Activated CD4-positive, CD25-positive, alpha-beta regulatory T cell (primary cell): ENCODE measurements around the gene GBF1.
A peak's percentile ranks its signal among the peaks of the same experiment; 100 is the strongest.

Experiments
- DNase-seq, 4 experiments: peaks; one replicate each; lab custom pipeline; 2025; lab: John Stamatoyannopoulos, UW

Gene GBF1

DNA sequence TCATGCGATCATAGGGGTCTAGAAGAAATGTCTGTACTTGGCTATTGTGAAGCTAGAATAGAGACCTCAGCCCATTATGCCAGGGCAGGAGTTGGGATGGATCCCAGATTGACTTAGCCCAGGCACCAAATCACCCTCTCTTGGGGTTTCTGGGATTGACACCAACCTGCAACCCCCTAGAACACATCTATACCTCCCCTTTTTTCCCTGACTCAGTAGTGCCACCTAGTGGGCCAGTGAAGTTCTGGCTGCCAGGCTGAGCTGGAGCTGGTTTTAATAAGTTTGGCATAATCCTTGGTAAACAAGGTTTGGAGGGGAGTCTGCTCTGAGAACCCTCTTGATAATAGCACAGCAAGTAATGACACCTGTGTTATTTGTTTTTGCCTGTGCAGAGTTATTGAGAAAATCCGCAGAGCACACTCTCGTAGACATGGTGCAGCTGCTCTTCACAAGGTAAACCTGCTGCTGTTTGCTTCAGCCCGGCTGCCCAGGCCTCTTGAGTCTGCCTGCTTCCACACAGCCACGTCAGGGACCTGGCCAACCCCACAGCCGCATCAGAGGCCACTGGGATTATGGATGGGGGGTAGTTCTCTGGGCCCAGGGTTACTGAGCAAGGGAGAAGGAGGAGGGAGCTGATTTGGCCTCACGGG lies 106.9 kb downstream of the GBF1 start:
- peak; percentile 47 to 57 (median 52) for DNase-seq

DNA sequence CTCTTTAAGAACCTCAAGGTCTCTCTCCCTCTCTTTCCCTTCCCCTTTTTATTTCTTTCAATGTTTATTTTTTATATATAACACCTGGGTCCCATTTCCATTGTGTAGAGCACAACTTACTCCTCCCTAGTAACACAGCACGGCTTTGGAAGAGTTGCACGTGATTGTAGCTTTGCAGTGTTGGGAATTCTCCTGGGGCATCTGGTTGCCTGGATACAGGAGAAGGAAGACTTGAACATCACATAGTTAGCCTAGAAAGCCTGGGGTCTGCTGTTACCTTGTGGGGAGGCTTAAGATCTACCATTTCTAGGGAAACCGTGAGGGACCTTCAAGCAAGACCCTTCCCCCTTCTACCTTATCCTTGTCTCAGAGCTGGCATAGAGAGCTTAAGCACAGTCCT lies 109.1 kb downstream of the GBF1 start:
- no peak for DNase-seq

- DNase-seq: no peak
Measured at GRCh38 chr10:102358712-102359382, 113.5 kb downstream of the GBF1 start.

GRCh38 chr10:102367441-102367840 lies 122.1 kb downstream of the GBF1 start:
- no peak for DNase-seq

DNA sequence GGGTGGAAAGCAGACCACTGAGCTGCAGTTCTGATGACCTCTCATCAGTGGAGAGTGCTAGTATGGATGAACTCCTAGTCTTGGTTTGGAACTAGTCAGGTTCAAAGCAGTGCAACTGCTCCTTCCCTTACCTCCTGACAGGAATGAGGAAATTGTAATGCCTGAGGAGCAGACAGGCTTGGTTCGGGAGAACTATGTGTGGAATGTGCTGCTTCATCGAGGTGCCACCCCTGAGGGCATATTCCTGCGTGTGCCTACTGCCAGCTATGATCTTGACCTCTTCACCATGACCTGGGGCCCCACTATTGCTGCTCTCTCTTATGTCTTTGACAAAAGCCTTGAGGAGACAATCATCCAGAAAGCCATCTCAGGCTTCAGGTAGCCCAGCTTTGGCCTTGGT lies 122.7 kb downstream of the GBF1 start:
- no peak for DNase-seq

DNA sequence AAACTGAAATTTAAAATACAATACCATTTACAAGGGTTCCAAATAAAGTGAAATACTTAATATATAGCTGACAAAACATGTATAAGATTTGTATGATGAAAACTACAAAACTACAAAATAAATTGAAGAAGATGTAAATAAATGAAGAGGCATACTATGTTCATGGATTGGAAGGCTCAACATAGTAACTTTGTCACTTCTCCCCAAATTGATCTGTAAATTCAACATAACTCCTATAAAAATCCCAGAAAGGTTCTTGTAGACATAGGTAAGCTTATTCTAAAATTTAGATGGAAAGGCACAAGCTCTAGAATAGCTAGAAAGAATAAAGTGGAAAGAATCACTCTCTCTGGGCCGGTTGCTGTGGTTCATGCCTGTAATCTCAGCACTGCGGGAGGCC lies 126.0 kb downstream of the GBF1 start:
- no peak for DNase-seq

- no peak for DNase-seq
Measured at GRCh38 chr10:102375250-102375649, 129.9 kb downstream of the GBF1 start.

DNA sequence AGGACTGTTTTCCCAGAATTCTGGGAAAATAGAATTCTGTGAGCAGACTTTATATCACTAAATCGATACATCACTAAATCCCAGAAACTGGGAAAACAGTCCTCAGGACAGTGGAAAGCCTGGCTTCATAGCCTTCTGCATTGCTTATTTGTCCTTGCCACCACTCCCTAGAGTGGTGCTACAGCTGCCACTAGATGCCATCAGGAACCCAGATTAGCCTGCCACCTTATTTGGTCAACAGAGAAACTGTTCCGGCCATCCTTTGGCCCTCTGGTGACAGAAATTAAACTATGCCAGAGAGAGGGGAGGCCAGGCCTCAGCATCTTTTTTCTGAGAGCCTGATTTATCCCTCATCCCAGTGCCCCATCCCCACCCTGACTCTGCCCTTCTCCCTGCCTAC lies 130.5 kb downstream of the GBF1 start:
- DNase-seq: no peak

GRCh38 chr10:102376901-102377300 lies 131.6 kb downstream of the GBF1 start:
- DNase-seq: no peak

- DNase-seq: no peak
Measured at GRCh38 chr10:102379383-102379782, 134.1 kb downstream of the GBF1 start.

GRCh38 chr10:102381983-102382382 lies 136.7 kb downstream of the GBF1 start:
- DNase-seq: no peak

DNA sequence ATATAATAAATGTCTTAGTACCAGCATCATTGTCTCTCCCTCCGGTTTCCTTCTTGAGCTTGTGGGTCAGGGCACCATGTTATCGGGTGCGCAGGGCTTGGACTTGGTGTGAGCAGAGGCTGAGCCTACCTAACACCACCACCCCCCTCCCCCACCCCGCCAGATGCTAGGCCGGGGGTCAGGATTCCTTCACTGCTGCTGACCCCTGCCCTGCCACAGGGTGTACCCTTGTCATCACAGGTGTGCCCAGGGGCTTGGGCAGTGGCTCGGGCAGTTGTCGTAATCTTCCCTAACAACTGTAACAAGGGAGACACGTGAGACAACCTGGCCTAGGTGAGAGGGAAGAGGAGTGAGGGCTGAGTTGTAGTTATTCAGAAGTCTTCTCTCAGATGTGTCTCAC lies 137.5 kb downstream of the GBF1 start:
- DNase-seq: no peak

- DNase-seq: no peak
Measured at GRCh38 chr10:102384053-102384452, 138.7 kb downstream of the GBF1 start.

DNA sequence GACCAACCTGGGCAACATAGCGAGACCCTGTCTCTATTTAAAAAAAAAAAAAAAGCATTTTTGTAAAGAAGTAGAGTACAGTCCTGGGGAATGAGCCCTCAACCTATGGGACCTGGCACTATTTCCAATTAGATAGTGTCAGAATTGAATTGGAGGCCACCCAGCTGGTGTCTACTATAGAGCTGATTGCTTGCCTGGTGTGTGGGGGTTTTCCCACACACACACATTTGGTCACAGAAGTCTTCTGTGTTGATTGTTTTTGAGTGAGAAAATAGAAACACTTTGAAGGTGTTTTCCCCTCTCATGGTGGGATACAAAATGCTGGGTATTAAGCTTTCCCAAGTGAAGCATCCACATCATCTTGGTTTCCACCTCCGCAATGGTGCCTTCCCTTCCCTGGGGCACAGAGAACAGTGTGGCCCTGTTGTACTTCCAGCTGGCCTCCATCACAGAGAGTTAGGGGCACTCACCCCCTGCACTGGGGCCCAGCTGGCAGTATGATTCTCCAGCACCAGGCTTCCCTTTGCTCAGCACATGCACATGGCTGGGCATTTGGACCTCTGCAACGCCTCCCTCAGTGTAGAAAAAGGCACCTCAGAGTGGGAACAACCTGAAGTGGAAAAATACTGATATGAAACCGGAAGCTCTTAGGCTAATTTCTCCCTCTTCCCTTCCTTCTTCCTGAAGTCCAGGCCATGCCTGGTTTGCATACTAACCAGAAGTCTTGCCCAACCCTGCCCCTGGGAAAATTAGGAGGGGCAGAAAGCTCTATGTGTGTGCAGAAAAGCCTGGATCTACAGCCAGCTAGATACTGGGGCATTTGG lies 139.5 kb downstream of the GBF1 start:
- DNase-seq: no peak

GRCh38 chr10:102389894-102390293 lies 144.6 kb downstream of the GBF1 start:
- DNase-seq: no peak

DNA sequence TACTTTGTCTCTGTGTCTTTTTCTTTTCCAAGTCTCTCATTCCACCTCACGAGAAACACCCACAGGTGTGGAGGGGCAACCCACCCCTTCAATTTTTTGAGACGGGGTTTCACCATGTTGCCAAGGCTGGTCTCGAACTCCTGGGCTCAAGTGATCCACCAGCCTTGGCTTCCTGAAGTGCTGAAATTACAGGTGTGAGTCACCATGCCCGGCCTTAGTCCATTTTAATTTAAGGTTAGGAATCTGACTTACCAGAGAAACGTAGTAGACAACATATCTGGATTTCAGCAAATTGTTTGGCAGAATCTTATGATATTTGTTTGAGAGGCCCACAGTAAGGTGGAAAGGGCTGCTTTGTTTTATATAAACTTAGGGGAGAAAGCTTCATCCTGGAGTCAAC lies 147.0 kb downstream of the GBF1 start:
- no peak for DNase-seq

DNA sequence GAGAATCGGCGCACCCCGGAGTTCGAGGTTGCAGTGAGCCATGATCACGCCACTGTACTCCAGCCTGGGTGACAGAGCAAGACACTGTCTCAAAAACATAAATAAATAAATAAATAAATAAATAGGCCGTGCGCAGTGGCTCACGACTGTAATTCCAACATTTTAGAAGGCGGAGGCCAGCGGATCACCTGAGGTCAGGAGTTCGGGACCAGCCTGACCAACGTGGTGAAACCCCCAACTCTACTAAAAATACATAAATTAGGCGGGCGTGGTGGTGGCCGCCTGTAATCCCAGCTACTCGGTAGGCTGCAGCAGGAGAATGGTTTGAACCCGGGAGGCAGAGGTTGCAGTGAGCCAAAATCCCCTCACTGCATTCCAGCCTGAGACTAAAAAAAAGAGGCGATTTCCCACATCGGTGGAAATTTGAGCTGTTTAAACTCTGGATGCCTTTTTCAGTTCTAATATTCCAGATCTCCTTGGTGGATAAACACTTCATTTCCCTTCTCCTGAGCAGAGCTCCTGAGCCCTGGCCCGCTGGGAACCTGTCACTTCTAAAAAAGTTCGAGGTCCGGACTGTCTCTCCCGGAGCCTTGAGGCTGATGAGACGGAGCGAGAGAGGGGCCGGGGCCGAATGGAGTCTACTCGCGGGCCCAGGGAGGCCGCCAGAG lies 148.2 kb downstream of the GBF1 start:
- DNase-seq: no peak

DNA sequence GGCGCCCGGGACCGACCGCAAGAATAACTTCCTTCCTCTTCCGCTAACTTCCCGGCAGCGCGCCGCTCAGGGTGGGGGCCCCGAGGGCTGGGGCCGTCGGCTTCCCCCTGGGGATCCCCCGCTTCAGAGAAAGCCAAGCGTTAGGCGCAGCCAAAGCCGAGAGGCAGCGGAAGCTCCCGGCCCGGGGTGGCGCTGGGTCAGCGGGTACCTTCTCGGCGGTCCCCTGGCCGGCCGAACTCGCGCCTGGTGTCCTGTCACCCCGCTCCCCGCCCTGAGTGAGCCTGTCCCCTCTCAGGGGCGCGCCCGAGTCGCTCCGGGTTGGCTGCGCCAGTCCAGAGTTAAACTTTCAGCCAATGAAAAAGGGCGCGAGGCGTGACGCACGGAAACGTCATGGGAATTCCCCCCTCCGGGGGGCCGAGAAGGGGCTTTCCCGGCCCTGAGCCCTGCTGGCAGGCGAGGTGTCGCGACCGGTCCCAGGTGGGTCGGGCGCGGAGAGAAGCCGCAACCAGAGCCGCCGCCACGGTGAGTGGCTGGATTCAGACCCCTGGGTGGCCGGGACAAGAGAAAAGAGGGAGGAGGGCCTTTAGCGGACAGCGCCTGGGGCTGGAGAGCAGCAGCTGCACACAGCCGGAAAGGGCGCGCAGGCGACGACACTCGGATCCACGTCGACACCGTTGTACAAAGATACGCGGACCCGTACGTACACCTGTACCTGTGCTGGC lies 148.9 kb downstream of the GBF1 start:
- peak; percentile 96 to 100 (median 98) for DNase-seq

- DNase-seq: peak in 1 of 4 experiments; percentile 55
Measured at GRCh38 chr10:102394801-102395399, 149.6 kb downstream of the GBF1 start.

- DNase-seq: peak; percentile 73 to 85 (median 80)
Measured at GRCh38 chr10:102395400-102396316, 150.3 kb downstream of the GBF1 start, which contains the start of gene NFKB2. Gene NFKB2, plus strand, starts transcription at chr10:102395705. Its CDS starts 255 bp downstream, at chr10:102395960.
